Measurements from ENCODE around the gene PROZ.

The PROZ gene

GRCh38 chr13:113168211-113168610 lies 9.8 kb downstream of the PROZ start:
- in situ Hi-C loops (cut with MboI; ENCODE audit: low pct_unique_long_range_greater_than_20kb, low sequenced_read_pairs, unreplicated experiment) = no loop called here
- no peak for TF ChIP-seq CTCF (IDR thresholded peaks at IDR 0.05; ENCODE audit: extremely low read depth, insufficient read depth, missing control alignments)
- DNase-seq (ENCODE audit: low spot score) = no peak

GRCh38 chr13:113169277-113170272 lies 11.1 kb downstream of the PROZ start:
- in situ Hi-C loops (cut with MboI; ENCODE audit: low pct_unique_long_range_greater_than_20kb, low sequenced_read_pairs, unreplicated experiment) = no loop called here
- TF ChIP-seq CTCF (IDR thresholded peaks at IDR 0.05; ENCODE audit: extremely low read depth, insufficient read depth, missing control alignments) = no peak
- no peak for DNase-seq (ENCODE audit: low spot score)

GRCh38 chr13:113170511-113170910 lies 12.1 kb downstream of the PROZ start:
- no peak for TF ChIP-seq CTCF (IDR thresholded peaks at IDR 0.05; ENCODE audit: extremely low read depth, insufficient read depth, missing control alignments)
- DNase-seq (ENCODE audit: low spot score) = no peak
- in situ Hi-C loops (cut with MboI; ENCODE audit: low pct_unique_long_range_greater_than_20kb, low sequenced_read_pairs, unreplicated experiment) = no loop called here

- DNase-seq (ENCODE audit: low spot score) = no peak
- in situ Hi-C loops (cut with MboI; ENCODE audit: low pct_unique_long_range_greater_than_20kb, low sequenced_read_pairs, unreplicated experiment) = no loop called here
- TF ChIP-seq CTCF (IDR thresholded peaks at IDR 0.05; ENCODE audit: extremely low read depth, insufficient read depth, missing control alignments) = no peak
These were observed 13.0 kb downstream of the PROZ start for GRCh38 chr13:113171250-113172125.

GRCh38 chr13:113172419-113172926 lies 14.0 kb downstream of the PROZ start:
- no peak for DNase-seq (ENCODE audit: low spot score)
- in situ Hi-C loops (cut with MboI; ENCODE audit: low pct_unique_long_range_greater_than_20kb, low sequenced_read_pairs, unreplicated experiment) = no loop called here
- no peak for TF ChIP-seq CTCF (IDR thresholded peaks at IDR 0.05; ENCODE audit: extremely low read depth, insufficient read depth, missing control alignments)

GRCh38 chr13:113176280-113176679 lies 17.8 kb downstream of the PROZ start:
- DNase-seq (ENCODE audit: low spot score) = no peak
- in situ Hi-C loops (cut with MboI; ENCODE audit: low pct_unique_long_range_greater_than_20kb, low sequenced_read_pairs, unreplicated experiment) = no loop called here
- no peak for TF ChIP-seq CTCF (IDR thresholded peaks at IDR 0.05; ENCODE audit: extremely low read depth, insufficient read depth, missing control alignments)
